Cardiac fibroblast (primary cell): ENCODE data around the gene LRP8.
A peak's percentile ranks its signal among the peaks of the same experiment; 100 is the strongest.

Experiments used
- DNase-seq, 2 donors: peaks; one replicate each; pipeline versions ENCODE4 v3.0.0 to v3.0.0-alpha.2; 2010; ENCODE audit warnings: low read depth in 2 of 2
- H3K4me3 ChIP-seq, 2 donors: replicated peaks in 1 of 2; 1 replicate in 1 of 2; 2 replicates in 1 of 2; pipeline ENCODE4 v1.5.1; 2011; ENCODE audit warnings: low read depth in 2 of 2, low read length in 2 of 2, mild to moderate bottlenecking in 2 of 2, moderate library complexity in 1 of 2
- CTCF ChIP-seq: IDR thresholded peaks from one replicate; pipeline ENCODE4 v1.5.1; 2011; ENCODE audit warnings: low read depth, mild to moderate bottlenecking, low read length, inconsistent platforms

The LRP8 gene

DNA sequence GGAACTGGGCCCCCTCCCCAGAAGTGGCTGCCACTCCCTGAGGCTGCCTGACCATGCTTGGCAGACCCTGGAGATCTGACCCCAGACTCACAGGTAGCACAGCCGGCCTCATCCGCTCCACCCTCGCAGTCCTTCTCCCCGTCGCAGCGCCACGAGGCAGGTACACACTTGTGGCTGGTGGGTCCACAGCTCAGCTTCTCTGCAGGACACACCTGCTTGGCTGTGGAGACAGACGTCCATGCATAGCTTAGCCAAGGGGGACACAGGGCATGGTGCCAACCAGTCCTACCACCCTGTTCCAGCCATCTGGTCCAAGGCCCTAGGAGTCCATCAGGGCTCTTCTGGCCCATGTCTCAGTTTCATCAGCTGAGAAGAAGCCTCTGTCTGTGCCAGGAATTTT is 47.4 kb downstream of the LRP8 start:
- no peak for TF ChIP-seq CTCF
- no peak overlapping the region for H3K4me3 ChIP-seq
- DNase-seq = no peak

DNA sequence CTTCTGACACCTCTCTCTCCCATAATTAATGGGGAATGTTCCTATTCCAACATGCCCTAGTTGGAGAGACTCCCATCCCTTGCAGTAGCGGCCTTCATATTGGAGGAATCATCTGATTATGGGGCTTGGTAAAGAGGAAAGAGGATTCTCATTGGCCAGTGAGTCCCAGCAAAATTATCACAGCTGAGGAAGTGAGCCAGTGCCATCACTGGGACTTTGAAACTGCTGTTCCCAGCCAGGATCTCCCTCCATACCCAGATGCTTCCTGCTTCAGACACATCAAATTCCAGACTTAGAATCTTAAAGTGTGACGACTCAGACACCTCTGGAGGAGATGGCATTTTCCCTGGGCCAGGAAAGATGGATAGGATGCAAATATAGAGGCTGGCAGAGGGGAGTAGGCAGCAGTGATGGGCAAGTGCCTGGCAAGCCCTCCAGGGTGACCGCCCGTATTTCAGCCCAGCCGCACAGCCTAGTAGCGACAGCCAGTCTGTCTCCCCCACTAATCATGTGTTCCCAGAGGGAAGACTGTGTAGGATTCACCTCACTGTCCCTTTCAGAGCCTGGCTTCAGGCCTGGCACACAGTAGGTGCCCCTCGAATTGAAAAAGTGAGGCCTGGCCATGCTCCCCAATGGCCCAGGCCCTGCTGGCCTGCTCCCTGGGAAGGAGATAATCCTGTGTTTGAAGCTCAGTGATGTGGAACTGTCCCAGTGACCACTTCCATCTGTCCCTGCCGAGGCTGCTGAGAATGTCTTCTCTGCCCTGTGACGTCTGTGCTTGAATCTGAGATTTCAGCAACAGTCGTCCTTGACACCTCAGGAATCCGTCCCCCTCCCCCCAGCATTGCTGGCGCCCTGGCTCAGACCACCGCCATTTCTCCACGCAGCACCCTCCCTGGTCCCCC is 48.3 kb downstream of the LRP8 start:
- DNase-seq = no peak
- no peak overlapping the region for H3K4me3 ChIP-seq
- no peak for TF ChIP-seq CTCF

- TF ChIP-seq CTCF = peak; percentile 82
- DNase-seq = peak; percentile 40 to 50
- H3K4me3 ChIP-seq = no peak overlapping the region
Observed at GRCh38 chr1:53278298-53278725, 49.6 kb downstream of the LRP8 start.

GRCh38 chr1:53277326-53277725 is 50.5 kb downstream of the LRP8 start:
- no peak for TF ChIP-seq CTCF

DNA sequence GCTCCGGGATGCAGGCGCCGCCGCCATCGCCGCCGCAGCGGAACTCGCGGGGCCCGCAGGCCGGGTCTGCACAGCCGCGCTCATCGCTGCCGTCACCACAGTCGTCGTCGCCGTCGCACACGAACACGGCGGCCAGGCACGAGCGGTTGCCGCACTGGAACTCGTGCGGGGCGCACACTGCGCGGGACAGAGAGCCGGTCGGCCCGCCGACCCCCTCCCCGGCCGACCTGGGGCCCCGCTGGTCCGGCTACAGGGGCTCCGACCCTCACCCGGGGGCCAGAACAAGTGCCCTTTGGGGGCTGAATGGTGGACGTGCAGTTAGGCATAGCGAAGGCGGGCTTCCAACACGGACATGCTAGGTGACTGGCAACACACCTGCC is 51.0 kb downstream of the LRP8 start:
- no peak overlapping the region for H3K4me3 ChIP-seq
- DNase-seq = no peak
- TF ChIP-seq CTCF = no peak

More at GRCh38 chr1:53277326-53277725, 50.5 kb downstream of the LRP8 start:
- DNase-seq = no peak
- no peak overlapping the region for H3K4me3 ChIP-seq

GRCh38 chr1:53276153-53276901 is 51.5 kb downstream of the LRP8 start:
- TF ChIP-seq CTCF = no peak
- DNase-seq = no peak

More at GRCh38 chr1:53276153-53276901, 51.5 kb downstream of the LRP8 start:
- no peak overlapping the region for H3K4me3 ChIP-seq
